Endodermal cell (in vitro differentiated cells): Measurements from ENCODE around the gene RRP8. TPM values are rescaled to one million over a fixed set of nuclear protein-coding genes. Genes with fewer than 3 reads are reported as not detected.

Experiments
- DNase-seq: peaks from one replicate; pipeline ENCODE4 v3.0.0-alpha.2; 2017
- H3K27ac ChIP-seq: 2 replicates; pipeline ENCODE4 v1.5.1; 2013; ENCODE audit warnings: mild to moderate bottlenecking, low read depth, low read length, moderate library complexity
- H3K27me3 ChIP-seq: 2 replicates; pipeline ENCODE4 v1.6.1; 2013; ENCODE audit warnings: mild to moderate bottlenecking, low read length, moderate library complexity; ENCODE audit not compliant: insufficient read depth, control insufficient read depth, poor library complexity, severe bottlenecking
- H3K36me3 ChIP-seq: 2 replicates; pipeline ENCODE4 v1.7.0; 2013; ENCODE audit warnings: mild to moderate bottlenecking, low read length, moderate library complexity; ENCODE audit not compliant: control insufficient read depth, insufficient read depth
- H3K4me1 ChIP-seq: one replicate; pipeline ENCODE4 v1.7.0; 2013; ENCODE audit warnings: low read length; ENCODE audit not compliant: control insufficient read depth, insufficient read depth
- H3K4me3 ChIP-seq: 2 replicates; pipeline ENCODE4 v1.5.1; 2013; ENCODE audit warnings: mild to moderate bottlenecking, low read length, moderate library complexity
- H3K9ac ChIP-seq: 2 replicates; pipeline ENCODE4 v1.6.1; 2013; ENCODE audit warnings: mild to moderate bottlenecking, low read length, moderate library complexity; ENCODE audit not compliant: poor library complexity, severe bottlenecking; ENCODE audit errors: extremely low read depth
- H3K9me3 ChIP-seq: 2 replicates; pipeline ENCODE4 v1.6.1; 2013; ENCODE audit warnings: mild to moderate bottlenecking, low read length, moderate library complexity; ENCODE audit not compliant: control insufficient read depth
- H3K27ac Mint-ChIP-seq: 2 replicates; pipeline ENCODE4 v1.8.0; 2020; ENCODE audit warnings: mixed read lengths
- H3K27me3 Mint-ChIP-seq: 2 replicates; pipeline ENCODE4 v1.8.0; 2021; ENCODE audit warnings: mild to moderate bottlenecking, mixed read lengths; ENCODE audit not compliant: insufficient read depth
- H3K36me3 Mint-ChIP-seq: 2 replicates; pipeline ENCODE4 v1.8.0; 2020; ENCODE audit warnings: low read depth, mixed read lengths
- H3K4me1 Mint-ChIP-seq: 2 replicates; pipeline ENCODE4 v1.8.0; 2020; ENCODE audit warnings: mixed read lengths
- H3K4me3 Mint-ChIP-seq: 2 replicates; pipeline ENCODE4 v1.8.0; 2020; ENCODE audit warnings: mild to moderate bottlenecking, moderate library complexity, mixed read lengths
- H3K9me3 Mint-ChIP-seq: 2 replicates; pipeline ENCODE4 v1.8.0; 2020; ENCODE audit warnings: mild to moderate bottlenecking, mixed read lengths
- CTCF ChIP-seq: fragments of 200-600 bp; sonication (generic); conservative IDR thresholded peaks from 2 replicates; pipeline ENCODE4 v1.5.0; 2021; ENCODE audit warnings: antibody characterized with exemption, mild to moderate bottlenecking
- WGBS, 2 experiments: methylation state at CpG; one replicate each; pipeline versions ENCODE4 v1.1.5 to v1.1.7; 2013; ENCODE audit warnings: missing lambda C conversion rate in 2 of 2, mixed read lengths in 1 of 2; ENCODE audit not compliant: insufficient coverage in 1 of 2, insufficient read length in 1 of 2; 5-methylcytosine and 5-hydroxymethylcytosine counted together
- long read RNA-seq, 4 experiments: library from polyadenylated mRNA in 2 of 4; library from RNA in 1 of 4; library from capped mRNA in 1 of 4; stranded (forward) in 3 of 4; unstranded in 1 of 4; transcript quantifications; one replicate each; pipeline ENCODE4 v2.0.0, GENCODE V29; 2020 to 2021; ENCODE audit warnings: inconsistent platforms in 1 of 4
- polyA plus RNA-seq, 2 experiments: library from polyadenylated mRNA; stranded (reverse); fragments of 50-300 nt; gene quantifications; one replicate each; pipeline ENCODE4 v1.2.3, GENCODE V29; 2013
- total RNA-seq, 2 donors: library from RNA; stranded (reverse); fragmentation: NEBNext Ultra II Directional in 1 of 2; extraction: Animal tissue kit (Norgen Biotek cat#: 25700) in 1 of 2; gene quantifications; 2 replicates in 1 of 2; 3 replicates in 1 of 2; pipeline ENCODE4 v1.2.1, GENCODE V29; 2021

Gene RRP8
- total RNA-seq, result 10 to 100 TPM; 11.0 to 12.8 TPM
- polyA plus RNA-seq (2013, experiment 1 of 2), result 12.8 TPM
- 12.1 TPM for polyA plus RNA-seq (2013, experiment 2 of 2)
- long read RNA-seq, experiment 1, full-length matches to known transcripts, result 2 of 5 reads
- long read RNA-seq, experiment 1, partial matches to known transcripts, result 3 of 5 reads
- long read RNA-seq, experiment 1, other reads (novel, unspliced or antisense), result 0 of 5 reads
- long read RNA-seq, experiment 2, full-length matches to known transcripts, result 11 of 14 reads
- long read RNA-seq, experiment 2, partial matches to known transcripts, result 0 of 14 reads
- long read RNA-seq, experiment 2, other reads (novel, unspliced or antisense), result 3 of 14 reads
- long read RNA-seq, experiment 3, full-length matches to known transcripts, result 45 of 54 reads
- long read RNA-seq, experiment 3, partial matches to known transcripts, result 2 of 54 reads
- long read RNA-seq, experiment 3, other reads (novel, unspliced or antisense), result 7 of 54 reads
- long read RNA-seq, experiment 4, full-length matches to known transcripts, result 4 of 9 reads
- long read RNA-seq, experiment 4, partial matches to known transcripts, result 0 of 9 reads
- long read RNA-seq, experiment 4, other reads (novel, unspliced or antisense), result 5 of 9 reads

GRCh38 chr11:6603287-6604080 lies at the start of gene RRP8, which contains the start of gene ILK:
Gene RRP8 (minus strand): TSS chr11:6603616. CDS start chr11:6603502, 114 bp downstream.
Gene ILK (plus strand): TSS chr11:6603774. CDS start chr11:6604272, 498 bp downstream.
- Mint-ChIP-seq H3K27ac (no peak within 1 kb of the TSS), H3K27me3 (no peaks in the 10 kb centered on the region), H3K36me3 (peaks cover 28% of the 10 kb centered on the region), H3K4me1 (peaks cover 14% of the 10 kb centered on the region), H3K9me3 (no peaks in the 10 kb centered on the region), H3K4me3 (no peak within 1 kb of the TSS)
- Histone ChIP-seq H3K4me1 (peaks cover 5% of the 10 kb centered on the region), H3K9me3 (no peaks in the 10 kb centered on the region), H3K4me3 (peak within 1 kb of the TSS; percentile 93), H3K9ac (peak within 1 kb of the TSS; percentile 82), H3K27ac (peak within 1 kb of the TSS; percentile 67), H3K27me3 (no peaks in the 10 kb centered on the region), H3K36me3 (peaks cover 45% of the 10 kb centered on the region)
- peak; percentile 97 for DNase-seq
- TF ChIP-seq CTCF, result no peak
- WGBS, 2 experiments, result 0 to 2% methylated on average over 15 to 72 of the region's 72 CpGs

GRCh38 chr11:6653097-6653496 lies 49.7 kb upstream of the RRP8 start:
- Mint-ChIP-seq H3K36me3 (no peaks in the 10 kb centered on the region), H3K4me1 (no peaks in the 10 kb centered on the region), H3K27ac (no peak overlapping the region), H3K4me3 (no peak overlapping the region), H3K9me3 (no peaks in the 10 kb centered on the region), H3K27me3 (peaks cover 19% of the 10 kb centered on the region)
- H3K9ac ChIP-seq, result no peak overlapping the region
- no peaks in the 10 kb centered on the region for H3K4me1 ChIP-seq
- no peak for TF ChIP-seq CTCF
- H3K36me3 ChIP-seq, result no peaks in the 10 kb centered on the region
- no peak for DNase-seq
- no peaks in the 10 kb centered on the region for H3K9me3 ChIP-seq
- no peak overlapping the region for H3K27ac ChIP-seq
- no peak overlapping the region for H3K4me3 ChIP-seq
- WGBS, 2 experiments, result 100% methylated on average over 1 of the region's 1 CpG
- H3K27me3 ChIP-seq, result peaks cover 17% of the 10 kb centered on the region

GRCh38 chr11:6652182-6652581 lies 48.8 kb upstream of the RRP8 start:
- TF ChIP-seq CTCF, result no peak
- 82 to 87% methylated on average over 3 of the region's 3 CpGs for WGBS, 2 experiments
- Histone ChIP-seq H3K27ac (no peak overlapping the region), H3K9ac (no peak overlapping the region), H3K4me1 (no peaks in the 10 kb centered on the region), H3K27me3 (peaks cover 13% of the 10 kb centered on the region), H3K36me3 (no peaks in the 10 kb centered on the region), H3K9me3 (no peaks in the 10 kb centered on the region), H3K4me3 (no peak overlapping the region)
- no peaks in the 10 kb centered on the region for H3K4me1 Mint-ChIP-seq
- DNase-seq, result no peak
- no peaks in the 10 kb centered on the region for H3K36me3 Mint-ChIP-seq
- H3K4me3 Mint-ChIP-seq, result no peak overlapping the region
- H3K27me3 Mint-ChIP-seq, result peaks cover 13% of the 10 kb centered on the region
- H3K9me3 Mint-ChIP-seq, result no peaks in the 10 kb centered on the region
- H3K27ac Mint-ChIP-seq, result no peak overlapping the region
